GM13977 (cell line): ENCODE data around the gene QRICH1.

Experiments used
- DNase-seq: peaks from one replicate; pipeline ENCODE4 v3.0.0; 2012; ENCODE audit warnings: low spot score
- CTCF ChIP-seq: IDR thresholded peaks from 2 replicates; pipeline ENCODE4 v1.5.1; 2012; ENCODE audit warnings: mild to moderate bottlenecking, control low read depth; ENCODE audit not compliant: insufficient read depth; ENCODE audit errors: extremely low read depth, missing control alignments
- in situ Hi-C: fragments of 300-500 bp; cut with MboI; formaldehyde crosslinking; loops from one replicate; pipeline ENCODE4 v1.12.0; 2022; ENCODE audit warnings: low sequenced_read_pairs, low pct_unique_long_range_greater_than_20kb, mixed read lengths, inconsistent platforms; ENCODE audit not compliant: unreplicated experiment

Gene QRICH1

GRCh38 chr3:49123687-49124086 is 29.8 kb upstream of the QRICH1 start:
- in situ Hi-C loops, result no loop called here
- no peak for DNase-seq
- TF ChIP-seq CTCF, result no peak

GRCh38 chr3:49122886-49123545 is 29.1 kb upstream of the QRICH1 start:
- DNase-seq, result no peak
- in situ Hi-C loops, result no loop called here
- TF ChIP-seq CTCF, result no peak

- TF ChIP-seq CTCF, result no peak
- in situ Hi-C loops, result no loop called here
- DNase-seq, result no peak
These were observed 28.6 kb upstream of the QRICH1 start for GRCh38 chr3:49122451-49122850.

GRCh38 chr3:49122022-49122421 is 28.2 kb upstream of the QRICH1 start:
- no peak for TF ChIP-seq CTCF
- in situ Hi-C loops, result no loop called here
- DNase-seq, result no peak

GRCh38 chr3:49121132-49121736 is 27.4 kb upstream of the QRICH1 start:
- TF ChIP-seq CTCF, result no peak
- no peak for DNase-seq
- in situ Hi-C loops, result no loop called here

GRCh38 chr3:49120438-49121131 is 26.7 kb upstream of the QRICH1 start, which contains the start of gene USP19:
Gene USP19, minus strand, starts transcription at chr3:49120823. Its CDS starts 1,678 bp downstream, at chr3:49119145.
- in situ Hi-C loops, result no loop called here
- peak; percentile 98 for DNase-seq
- no peak for TF ChIP-seq CTCF
